Mesothelial cell of epicardium (in vitro differentiated cells): ENCODE measurements around the gene GABRB2. TPM values are rescaled to one million over a fixed set of nuclear protein-coding genes. Genes with fewer than 3 reads are reported as not detected.

Source experiments
- DNase-seq, 2 experiments: peaks; one replicate each; pipeline ENCODE4 v3.0.0; 2021; ENCODE audit warnings: low spot score in 2 of 2; ENCODE audit not compliant: unreplicated experiment in 2 of 2
- H3K27ac Mint-ChIP-seq: 2 replicates; pipeline ENCODE4 v1.8.0; 2021; ENCODE audit warnings: mixed read lengths
- H3K27me3 Mint-ChIP-seq: 2 replicates; pipeline ENCODE4 v1.8.0; 2021; ENCODE audit warnings: low read depth, mixed read lengths
- H3K36me3 Mint-ChIP-seq: 2 replicates; pipeline ENCODE4 v1.8.0; 2021; ENCODE audit warnings: mixed read lengths
- H3K4me1 Mint-ChIP-seq: 2 replicates; pipeline ENCODE4 v1.8.0; 2021; ENCODE audit warnings: mixed read lengths
- H3K4me3 Mint-ChIP-seq: 2 replicates; pipeline ENCODE4 v1.8.0; 2021; ENCODE audit warnings: mild to moderate bottlenecking, moderate library complexity, mixed read lengths
- H3K9me3 Mint-ChIP-seq: 2 replicates; pipeline ENCODE4 v1.8.0; 2021; ENCODE audit warnings: mixed read lengths
- CTCF ChIP-seq: fragments of 200-600 bp; sonication (generic); IDR thresholded peaks from one replicate; pipeline ENCODE4 v1.5.0; 2021; ENCODE audit warnings: antibody characterized with exemption; ENCODE audit not compliant: unreplicated experiment
- total RNA-seq: library from RNA; stranded (reverse); gene quantifications from 3 replicates; pipeline ENCODE4 v1.2.1, GENCODE V29; 2021

The GABRB2 gene
- total RNA-seq, 1 donor from 2014 or later, result 0.76 TPM

GRCh38 chr5:161269125-161269524, 277.4 kb downstream of the GABRB2 start:
- Mint-ChIP-seq H3K9me3 (peaks cover 17% of the 10 kb centered on the region), H3K27ac (no peak overlapping the region), H3K4me1 (no peaks in the 10 kb centered on the region), H3K36me3 (no peaks in the 10 kb centered on the region), H3K4me3 (no peak overlapping the region), H3K27me3 (peaks cover 8% of the 10 kb centered on the region)
- DNase-seq, result no peak
- TF ChIP-seq CTCF, result no peak

- Mint-ChIP-seq H3K27ac (no peak overlapping the region), H3K4me3 (no peak overlapping the region), H3K36me3 (no peaks in the 10 kb centered on the region), H3K9me3 (peaks cover 17% of the 10 kb centered on the region), H3K27me3 (peaks cover 11% of the 10 kb centered on the region), H3K4me1 (peaks cover 17% of the 10 kb centered on the region)
- DNase-seq, result no peak
- TF ChIP-seq CTCF, result no peak
Observed at GRCh38 chr5:161266954-161267353, 279.6 kb downstream of the GABRB2 start.

GRCh38 chr5:161265006-161265405, 281.5 kb downstream of the GABRB2 start:
- TF ChIP-seq CTCF, result no peak
- Mint-ChIP-seq H3K9me3 (peaks cover 17% of the 10 kb centered on the region), H3K4me1 (peaks cover 17% of the 10 kb centered on the region), H3K27ac (no peak overlapping the region), H3K27me3 (peaks cover 17% of the 10 kb centered on the region), H3K36me3 (no peaks in the 10 kb centered on the region), H3K4me3 (no peak overlapping the region)
- DNase-seq, result no peak

- DNase-seq, result no peak
- Mint-ChIP-seq H3K4me1 (peaks cover 17% of the 10 kb centered on the region), H3K4me3 (no peak overlapping the region), H3K27me3 (peaks cover 29% of the 10 kb centered on the region), H3K9me3 (peaks cover 6% of the 10 kb centered on the region), H3K36me3 (no peaks in the 10 kb centered on the region), H3K27ac (no peak overlapping the region)
- no peak for TF ChIP-seq CTCF
Observed at GRCh38 chr5:161263191-161263590, 283.3 kb downstream of the GABRB2 start.

- DNase-seq, result no peak
- Mint-ChIP-seq H3K4me1 (peaks cover 17% of the 10 kb centered on the region), H3K27me3 (peaks cover 33% of the 10 kb centered on the region), H3K4me3 (no peak overlapping the region), H3K9me3 (peaks cover 5% of the 10 kb centered on the region), H3K27ac (no peak overlapping the region), H3K36me3 (no peaks in the 10 kb centered on the region)
- TF ChIP-seq CTCF, result no peak
Observed at GRCh38 chr5:161261668-161262323, 284.7 kb downstream of the GABRB2 start.
